Thyroid gland (tissue), 4 donors: Measurements from ENCODE around the gene TSPAN8.

Experiments
- POLR2A ChIP-seq, 2 donors: fragments of 450-650 bp; IDR thresholded peaks; one replicate each; pipeline ENCODE4 v1.6.1; 2017; ENCODE audit warnings: antibody characterized with exemption in 2 of 2, mild to moderate bottlenecking in 2 of 2, moderate library complexity in 1 of 2
- TF ChIP-seq, protein P1 (sequence below), 6 experiments: fragments of 200-600 bp in 3 of 6; fragments of 450-650 bp in 3 of 6; sonication (generic) in 3 of 6; IDR thresholded peaks; one replicate each; pipeline ENCODE4 v1.5.1; 2016 to 2019; ENCODE audit warnings: antibody characterized with exemption in 6 of 6, mild to moderate bottlenecking in 2 of 6, inconsistent platforms in 1 of 6, moderate library complexity in 1 of 6

DNA sequence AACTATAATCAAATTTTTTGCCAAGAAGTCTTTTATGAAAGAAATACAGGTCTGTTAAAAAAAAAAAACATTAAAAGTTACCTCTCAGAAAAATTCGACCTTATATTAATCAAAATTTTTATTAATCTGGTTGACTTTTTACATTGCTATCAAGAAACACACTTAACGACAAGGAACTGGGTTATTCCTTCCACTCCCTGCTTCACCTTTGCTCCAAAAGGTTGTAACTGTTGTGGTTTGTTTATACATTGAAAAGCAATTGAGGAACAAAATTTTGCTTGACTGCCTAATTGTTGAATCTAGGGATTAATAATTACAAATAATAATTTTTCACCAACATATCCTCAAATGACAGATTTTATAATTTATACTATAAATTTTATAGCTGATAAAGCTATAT, 28.4 kb downstream of the TSPAN8 start:
- TF ChIP-seq POLR2A (IDR thresholded peaks at IDR 0.05): no peak
- TF ChIP-seq, protein P1, sequence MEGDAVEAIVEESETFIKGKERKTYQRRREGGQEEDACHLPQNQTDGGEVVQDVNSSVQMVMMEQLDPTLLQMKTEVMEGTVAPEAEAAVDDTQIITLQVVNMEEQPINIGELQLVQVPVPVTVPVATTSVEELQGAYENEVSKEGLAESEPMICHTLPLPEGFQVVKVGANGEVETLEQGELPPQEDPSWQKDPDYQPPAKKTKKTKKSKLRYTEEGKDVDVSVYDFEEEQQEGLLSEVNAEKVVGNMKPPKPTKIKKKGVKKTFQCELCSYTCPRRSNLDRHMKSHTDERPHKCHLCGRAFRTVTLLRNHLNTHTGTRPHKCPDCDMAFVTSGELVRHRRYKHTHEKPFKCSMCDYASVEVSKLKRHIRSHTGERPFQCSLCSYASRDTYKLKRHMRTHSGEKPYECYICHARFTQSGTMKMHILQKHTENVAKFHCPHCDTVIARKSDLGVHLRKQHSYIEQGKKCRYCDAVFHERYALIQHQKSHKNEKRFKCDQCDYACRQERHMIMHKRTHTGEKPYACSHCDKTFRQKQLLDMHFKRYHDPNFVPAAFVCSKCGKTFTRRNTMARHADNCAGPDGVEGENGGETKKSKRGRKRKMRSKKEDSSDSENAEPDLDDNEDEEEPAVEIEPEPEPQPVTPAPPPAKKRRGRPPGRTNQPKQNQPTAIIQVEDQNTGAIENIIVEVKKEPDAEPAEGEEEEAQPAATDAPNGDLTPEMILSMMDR (IDR thresholded peaks at IDR 0.05): no peak
